Measurements from ENCODE around the gene CFAP298. TPM values are rescaled to one million over a fixed set of nuclear protein-coding genes. Genes with fewer than 3 reads are reported as not detected.

CFAP298 gene
- total and polyA plus RNA-seq, 2 of the 13 experiments (the other 11 are each of a cell fraction or from before 2014, with no cell fraction given), result 21.2 to 62.2 TPM

Small RNA genes within 50 kb of the gene (small RNA-seq; reads per million reads assigned to genes)
- gene RNA5SP490 (ENCODE audit: insufficient read depth in 2 of 3, insufficient read length in 3 of 3, low read depth in 2 of 3, low replicate concordance in 1 of 3), result 0 to 0.65 (median 0) reads per million in 3 experiments

Other genes with a start within 250 kb of the CFAP298 start
- gene URB1, start 219.4 kb downstream of the CFAP298 start, total RNA-seq (2016; rRNA removed; fragmentation: Illumina TruSeq; extraction: Trizol), result 13.5 and 16.7 TPM in 2 replicates
- gene URB1, start 219.4 kb downstream of the CFAP298 start, polyA plus RNA-seq (2011; rRNA removed), result 4.5 and 5.8 TPM in 2 replicates
- 0.29 TPM in 1 of 2 replicates, not detected in the other for gene EVA1C, start 199.7 kb downstream of the CFAP298 start, total RNA-seq (2016; rRNA removed; fragmentation: Illumina TruSeq; extraction: Trizol)
- gene EVA1C, start 199.7 kb downstream of the CFAP298 start, polyA plus RNA-seq (2011; rRNA removed), result 0.33 and 0.34 TPM in 2 replicates
- gene TCP10L, start 26.9 kb downstream of the CFAP298 start, total RNA-seq (2016; rRNA removed; fragmentation: Illumina TruSeq; extraction: Trizol), result 2.4 and 2.8 TPM in 2 replicates
- 0.90 and 1.0 TPM in 2 replicates for gene TCP10L, start 26.9 kb downstream of the CFAP298 start, polyA plus RNA-seq (2011; rRNA removed)
- 2.7 and 6.4 TPM in 2 replicates for gene SYNJ1, start 115.6 kb upstream of the CFAP298 start, total RNA-seq (2016; rRNA removed; fragmentation: Illumina TruSeq; extraction: Trizol)
- 1.7 and 2.0 TPM in 2 replicates for gene SYNJ1, start 115.6 kb upstream of the CFAP298 start, polyA plus RNA-seq (2011; rRNA removed)
- gene PAXBP1, start 159.4 kb upstream of the CFAP298 start, total RNA-seq (2016; rRNA removed; fragmentation: Illumina TruSeq; extraction: Trizol), result 24.6 and 40.8 TPM in 2 replicates
- 23.9 and 25.5 TPM in 2 replicates for gene PAXBP1, start 159.4 kb upstream of the CFAP298 start, polyA plus RNA-seq (2011; rRNA removed)

Measured in HepG2 (cell line).